ENCODE results near the gene FCN2.

Gene FCN2

DNA sequence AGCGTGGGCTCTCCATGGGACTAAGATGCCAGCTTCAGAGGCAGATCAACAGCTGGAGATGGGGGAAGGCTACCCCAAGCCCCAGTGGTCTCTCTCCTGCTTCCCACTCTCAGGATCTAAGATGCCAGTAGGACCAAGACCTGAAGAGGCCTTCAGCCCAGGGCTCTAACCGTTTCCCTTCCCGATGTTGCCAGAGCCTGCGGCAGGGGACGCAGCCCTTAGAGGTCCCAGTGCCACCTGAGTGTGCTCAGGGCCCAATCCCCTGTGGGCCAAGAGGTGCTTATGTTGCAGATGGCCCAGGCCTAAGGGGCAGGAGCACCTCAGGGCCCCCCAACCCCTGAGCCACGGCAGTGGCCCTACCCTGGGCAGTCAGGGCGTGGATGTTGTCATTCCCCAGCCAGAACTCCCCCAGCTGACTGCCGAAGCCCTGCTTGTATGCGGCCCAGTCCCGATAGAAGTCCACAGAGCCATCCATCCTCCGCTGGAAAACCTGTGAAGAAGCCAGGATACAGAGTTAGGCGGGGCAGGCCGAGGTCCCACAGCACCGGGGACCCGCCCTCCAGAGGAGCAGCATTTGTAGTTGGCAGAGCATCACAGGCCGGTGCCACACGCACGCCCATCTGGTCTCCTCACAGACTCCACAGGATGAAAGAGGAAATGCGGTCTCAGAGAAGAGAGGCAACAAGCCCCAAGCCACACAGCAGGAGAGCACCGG is 31.7 kb downstream of the FCN2 start:
- DNase-seq (ENCODE audit: low read depth), result no peak

DNA sequence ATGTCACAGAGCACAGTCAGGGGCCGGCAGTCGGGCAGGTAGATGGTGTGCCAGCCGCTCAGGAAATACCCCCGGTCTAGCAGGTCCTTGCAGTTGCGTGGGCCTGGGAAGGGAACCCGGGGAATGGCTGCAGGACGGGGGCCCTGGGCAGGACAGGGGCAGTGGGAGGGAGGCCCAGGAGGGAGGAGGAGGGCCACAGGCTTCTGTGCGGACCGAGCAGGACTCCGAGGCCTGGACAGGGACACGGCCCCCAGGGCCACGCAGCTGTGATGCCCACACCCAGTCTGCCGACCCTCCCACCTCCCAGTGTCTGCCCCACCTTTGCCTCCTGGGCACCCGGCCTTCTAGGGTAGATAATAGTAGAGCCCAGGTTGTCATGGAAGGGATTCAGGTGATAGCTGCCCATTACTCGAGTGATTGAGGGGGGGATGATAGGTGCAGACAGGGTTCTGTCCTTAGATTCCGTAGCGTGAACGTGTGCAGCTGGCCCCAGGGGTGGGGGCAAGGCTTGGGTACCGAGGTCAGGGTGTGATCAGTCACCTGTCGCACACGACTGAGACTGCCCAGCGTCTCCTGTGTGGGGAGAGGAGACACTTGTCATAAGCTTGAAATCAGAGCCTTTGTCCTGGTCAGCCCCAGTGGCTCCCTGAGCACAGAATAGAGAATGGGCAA is 32.6 kb downstream of the FCN2 start:
- DNase-seq (ENCODE audit: low read depth), result no peak

DNA sequence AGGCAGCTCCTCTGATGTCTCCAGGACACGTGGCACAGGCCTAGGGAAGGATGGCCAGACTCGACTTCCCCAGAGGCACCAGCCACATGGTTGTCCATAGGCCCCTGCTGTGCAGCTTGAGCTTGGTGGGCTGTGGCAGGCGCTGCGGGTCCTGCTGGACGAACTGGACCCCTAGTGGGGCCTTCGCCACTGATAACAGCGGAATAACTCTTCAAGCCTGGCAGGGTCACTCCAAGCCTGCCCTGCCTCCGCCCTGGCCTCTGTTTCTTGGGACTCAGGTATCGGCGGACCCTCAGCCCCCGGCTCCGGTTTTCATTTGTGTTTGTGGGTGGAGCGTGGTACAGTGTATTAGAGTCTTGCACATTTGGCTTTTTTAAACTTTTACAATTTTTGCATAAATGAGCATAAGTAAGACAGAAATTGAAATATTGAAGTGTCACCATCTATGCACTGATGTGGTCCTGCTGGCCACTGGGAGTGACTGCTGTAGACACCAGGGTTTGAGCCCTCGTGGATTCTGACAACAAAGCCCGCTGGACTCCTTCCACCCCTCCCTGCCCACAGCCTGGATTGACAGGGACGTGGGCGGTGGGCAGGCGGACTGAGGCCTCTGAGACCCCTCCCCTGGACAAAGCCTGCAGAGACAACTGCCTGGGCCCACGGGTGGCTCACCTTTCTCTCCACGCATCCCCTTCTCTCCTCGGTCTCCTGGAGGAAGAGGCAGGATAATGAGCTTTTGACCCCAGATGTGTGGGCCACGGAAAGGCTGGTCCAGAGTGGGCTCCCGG is 33.3 kb downstream of the FCN2 start:
- no peak for DNase-seq (ENCODE audit: low read depth)

DNA sequence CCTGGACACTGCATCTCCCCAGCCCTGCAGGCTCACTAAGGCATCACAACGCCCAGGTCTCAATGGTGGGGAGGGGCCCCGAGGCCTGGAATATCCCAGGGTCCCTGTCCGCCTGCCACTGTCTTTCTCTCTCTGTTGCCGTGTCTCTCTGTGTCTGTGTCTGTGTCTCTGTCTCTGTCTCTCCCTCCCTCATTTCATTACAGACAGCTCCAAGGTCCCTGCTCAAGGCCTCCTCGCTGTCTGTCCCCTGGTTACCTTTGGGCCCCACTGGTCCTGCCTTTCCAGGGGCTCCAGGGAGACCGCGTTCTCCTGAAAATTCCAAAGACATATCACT is 33.9 kb downstream of the FCN2 start:
- DNase-seq (ENCODE audit: low read depth), result no peak

DNA sequence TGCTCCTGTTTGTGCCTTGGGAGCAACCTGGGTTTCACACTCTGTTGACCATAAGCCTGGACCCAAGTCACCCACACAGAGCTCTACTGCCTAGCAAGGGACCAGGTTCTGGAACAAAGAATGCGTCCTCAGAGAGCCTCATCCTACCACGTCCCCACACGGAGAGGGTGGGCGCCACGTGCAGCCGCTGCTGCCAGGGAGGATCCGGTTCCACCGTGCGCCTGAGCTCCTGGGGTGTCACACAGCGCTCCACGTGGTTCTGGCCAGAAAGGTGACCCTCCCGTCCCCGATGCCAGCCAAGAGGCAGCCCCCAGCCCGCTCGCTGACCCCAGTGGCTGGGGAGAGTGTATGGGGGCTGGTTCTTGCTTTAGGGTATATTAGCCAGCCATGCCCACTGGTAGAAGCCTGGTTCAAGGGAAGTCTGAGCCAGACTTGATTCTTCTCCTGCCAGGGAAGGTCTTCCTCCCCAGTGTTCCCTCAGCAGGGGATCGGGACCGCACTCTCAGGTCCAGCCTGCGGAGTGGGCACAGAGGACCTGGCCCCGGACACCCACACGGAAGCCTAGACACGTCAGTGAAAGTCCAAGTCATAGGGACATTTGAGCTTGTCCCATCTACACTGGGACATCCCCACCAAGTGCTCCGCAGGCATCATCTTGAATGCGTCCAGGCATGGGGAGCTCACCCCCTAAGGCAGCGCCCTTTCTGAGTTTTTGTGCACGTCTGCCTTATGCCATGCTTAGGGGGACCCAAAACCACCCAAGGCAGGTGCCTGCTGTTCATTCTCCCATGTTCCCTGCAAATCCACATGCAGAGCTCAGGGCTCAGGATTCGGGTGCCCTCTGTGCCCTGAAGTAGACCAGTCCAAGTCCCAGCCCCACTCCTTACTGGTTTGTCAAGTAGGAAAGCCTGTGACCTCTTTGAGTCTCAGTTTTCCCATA is 34.7 kb downstream of the FCN2 start:
- no peak for DNase-seq (ENCODE audit: low read depth)

DNA sequence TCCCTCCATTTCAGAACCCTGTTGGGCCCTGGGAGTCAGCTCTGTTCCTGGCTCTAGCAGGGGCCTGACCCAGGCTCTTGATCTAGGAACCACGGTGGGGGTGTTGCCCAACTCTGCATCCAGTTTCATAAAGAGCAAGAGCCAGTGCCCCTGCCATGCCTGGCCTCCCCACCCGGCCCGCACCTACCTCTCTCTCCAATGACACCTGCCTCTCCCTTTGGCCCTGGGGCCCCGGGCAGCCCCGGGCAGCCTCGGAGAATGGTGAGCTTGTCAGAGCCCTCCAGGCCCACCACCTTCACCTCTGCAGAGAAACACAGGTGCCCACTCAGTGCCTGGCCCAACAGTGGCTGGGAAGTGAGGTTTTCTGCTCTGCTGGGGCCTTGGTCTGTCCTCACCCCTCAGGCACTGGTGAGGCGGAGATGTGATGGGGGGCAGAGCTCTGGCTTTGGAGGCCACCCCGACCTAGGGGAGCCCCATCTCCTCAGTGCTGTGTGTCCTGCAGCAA is 35.6 kb downstream of the FCN2 start:
- no peak for DNase-seq (ENCODE audit: low read depth)

DNA sequence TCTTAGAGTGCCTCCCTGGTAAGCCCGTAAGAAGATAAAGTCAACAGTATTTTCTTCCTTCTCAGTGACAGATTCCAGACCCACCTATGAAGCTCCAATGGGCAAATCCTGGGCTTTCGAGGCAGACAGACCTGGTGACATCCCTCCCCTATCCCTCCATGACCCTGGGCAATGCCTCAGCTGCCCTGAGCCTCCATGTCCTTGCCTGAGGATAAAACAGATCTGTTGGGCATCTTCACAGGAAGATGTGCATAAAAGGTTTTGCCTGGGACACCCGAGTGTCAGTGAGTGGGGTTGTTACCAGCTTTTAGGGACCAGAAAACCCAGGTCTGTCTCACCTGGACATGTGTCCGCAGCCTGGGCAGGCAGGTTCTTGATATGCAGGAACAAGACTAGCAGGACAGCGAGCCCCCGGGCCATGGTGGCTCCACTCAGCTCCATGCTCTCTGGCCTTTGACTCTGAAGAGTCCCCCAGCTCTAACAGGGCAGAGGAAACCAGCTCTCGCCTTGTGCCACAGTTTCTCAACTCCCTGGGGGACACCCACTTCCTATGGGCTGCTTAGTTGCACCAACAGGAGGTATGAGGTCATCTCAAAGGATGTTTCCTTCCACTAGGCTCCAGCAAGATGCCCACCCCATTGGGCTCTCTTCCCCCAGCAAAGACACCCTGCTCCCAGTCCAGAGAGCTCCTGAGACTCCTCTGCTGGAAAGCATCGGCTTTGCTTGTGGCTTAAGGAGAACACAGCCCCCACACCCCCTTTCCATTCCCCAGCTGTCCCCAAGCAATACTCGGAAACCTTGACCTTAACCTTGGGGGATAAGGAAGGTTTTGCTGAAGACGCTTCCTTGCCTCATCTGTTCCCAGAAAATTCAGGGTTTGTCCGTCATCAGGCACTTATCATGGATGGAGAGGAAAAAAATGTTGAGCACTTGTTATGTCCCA is 37.1 kb downstream of the FCN2 start, which contains the start of gene FCN1:
FCN1 (minus strand) TSS at position 482 of the 943 bp plus-strand sequence; CDS start at position 441, 41 bp downstream.
- DNase-seq (ENCODE audit: low read depth), result no peak

DNA sequence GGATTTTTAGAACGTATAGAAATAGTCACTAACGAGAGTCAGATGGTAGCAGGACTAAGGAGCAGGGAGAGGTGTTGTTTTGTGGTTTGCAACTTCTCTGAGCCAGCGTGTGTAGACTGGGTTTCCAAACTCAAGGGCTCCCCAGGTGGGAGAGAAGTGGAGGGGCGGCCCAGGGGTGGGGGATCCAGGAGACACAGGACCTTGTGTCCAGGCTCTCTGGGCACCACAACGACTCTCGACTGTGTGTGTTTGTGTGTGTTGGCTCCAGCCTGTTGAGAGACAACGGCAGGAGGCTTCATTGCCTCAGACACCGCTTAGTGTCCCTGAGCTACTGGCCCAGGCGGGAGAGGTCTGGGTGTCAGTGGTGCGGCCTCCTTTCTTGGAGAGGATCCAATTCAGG is 38.0 kb downstream of the FCN2 start:
- DNase-seq (ENCODE audit: low read depth), result no peak

DNA sequence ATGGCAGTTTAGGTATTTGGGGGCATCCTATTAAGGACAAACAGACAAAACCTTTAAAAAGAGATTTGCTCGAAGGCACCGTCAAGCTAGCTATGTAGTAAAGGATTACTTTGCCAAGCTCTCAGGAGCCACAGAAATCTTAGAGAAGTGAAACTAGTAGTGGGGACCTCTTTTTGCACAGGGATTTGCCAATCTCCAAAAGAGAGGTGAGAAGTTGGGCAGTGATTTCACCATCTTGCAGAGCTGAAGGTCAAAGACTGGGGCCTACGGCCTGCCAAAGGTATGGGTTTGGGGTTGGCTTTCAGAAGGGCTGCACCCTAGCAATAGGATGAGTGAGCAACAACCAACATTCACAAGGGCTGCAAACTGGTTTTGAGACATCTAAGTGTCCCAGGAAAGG is 38.7 kb downstream of the FCN2 start:
- no peak for DNase-seq (ENCODE audit: low read depth)

DNA sequence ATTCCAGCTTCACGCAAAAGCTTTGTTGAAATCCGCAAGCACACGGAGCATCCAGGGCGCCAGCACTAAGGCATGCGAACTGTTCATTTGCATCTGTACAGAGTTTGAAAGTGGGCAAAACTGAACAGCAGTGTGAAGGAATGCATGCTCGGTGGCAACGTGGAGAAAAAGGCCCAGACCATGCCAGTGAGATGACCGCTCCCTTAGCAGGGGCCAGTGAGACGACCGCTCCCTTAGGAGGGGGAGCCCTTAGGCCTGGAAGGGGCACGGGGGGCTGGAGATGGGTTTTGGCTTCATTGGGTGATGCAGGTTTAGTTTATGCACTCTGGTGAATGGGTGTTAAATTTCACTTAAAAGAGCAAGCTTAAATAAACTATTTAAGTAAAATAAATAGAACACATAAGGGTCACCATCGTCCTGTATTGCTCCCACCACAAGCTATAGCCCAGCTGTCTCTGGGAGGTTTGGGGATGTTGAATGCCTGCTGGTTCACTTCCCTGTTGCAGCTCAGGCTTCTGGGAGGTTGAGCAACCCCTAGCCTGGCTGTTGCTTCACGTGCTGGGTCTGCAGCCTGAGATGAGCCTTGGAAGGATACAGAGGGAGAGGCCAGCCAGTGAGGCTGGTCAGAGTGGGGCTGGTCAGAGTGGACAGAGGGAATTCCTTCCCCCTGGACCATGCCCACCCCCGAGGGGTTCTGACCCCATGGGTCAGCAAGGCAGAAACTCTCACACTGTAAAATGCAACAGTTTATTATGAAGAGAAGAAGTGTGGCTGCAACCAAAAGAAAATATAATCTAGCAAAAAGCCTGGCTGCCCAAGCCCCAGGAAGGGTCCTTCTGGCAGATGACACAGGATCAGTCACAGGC is 41.7 kb downstream of the FCN2 start:
- DNase-seq (ENCODE audit: low read depth), result no peak

DNA sequence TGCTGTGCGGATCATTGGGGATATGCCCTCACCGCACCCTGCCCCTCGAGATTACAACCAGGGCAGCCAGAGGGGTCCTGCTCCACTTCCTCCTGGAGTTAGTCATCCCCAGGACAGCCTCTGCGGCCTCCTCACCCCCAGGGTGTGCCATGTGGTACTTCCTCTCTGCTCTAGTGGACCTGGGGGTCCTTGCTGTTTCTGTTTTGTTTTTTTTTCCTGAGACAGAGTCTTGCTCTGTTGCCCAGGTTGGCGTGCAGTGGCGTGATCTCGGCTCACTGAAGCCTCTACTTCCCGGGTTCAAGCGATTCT is 42.3 kb downstream of the FCN2 start:
- DNase-seq (ENCODE audit: low read depth), result no peak

DNA sequence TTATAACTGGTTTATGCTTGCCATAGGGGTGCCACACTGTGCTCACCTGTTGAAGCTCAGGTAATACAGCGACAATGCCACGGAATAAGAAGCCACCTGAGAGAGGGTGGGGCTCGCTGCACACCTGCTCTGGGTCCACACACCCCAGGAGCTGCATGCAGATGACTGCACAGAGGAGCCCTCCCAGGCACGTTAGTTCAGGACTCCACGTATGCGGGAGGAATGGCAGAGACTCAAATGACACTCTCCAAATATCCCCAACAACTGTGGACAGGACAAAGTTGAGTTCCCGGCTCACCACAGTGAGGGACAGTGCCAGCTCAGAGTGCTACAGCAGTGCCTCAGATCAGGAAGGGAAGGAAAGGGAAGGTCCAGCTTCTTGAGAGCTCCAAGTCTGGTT is 42.9 kb downstream of the FCN2 start:
- DNase-seq (ENCODE audit: low read depth), result no peak

DNA sequence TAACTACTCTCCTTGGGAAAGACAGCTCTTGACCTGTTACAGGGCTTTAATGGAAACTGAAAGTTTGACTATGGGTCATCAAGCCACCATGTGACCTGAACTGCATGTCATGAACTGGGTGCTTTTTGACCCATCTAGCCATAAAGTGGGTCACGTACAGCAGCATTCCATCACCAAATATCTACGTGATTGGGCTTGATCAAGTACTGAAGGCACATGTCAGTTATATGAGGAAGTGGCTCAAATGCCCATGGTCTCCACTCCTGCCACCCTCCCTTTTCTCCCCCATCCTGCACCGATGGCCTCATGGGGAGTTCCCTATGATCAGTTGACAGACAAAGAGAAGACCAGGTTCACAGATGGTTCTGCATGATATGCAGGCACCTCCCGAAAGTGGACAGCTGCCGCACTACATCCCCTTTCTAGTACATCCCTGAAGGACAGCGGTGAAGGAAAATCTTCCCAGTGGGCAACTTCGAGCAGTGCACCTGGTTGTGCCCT is 44.5 kb downstream of the FCN2 start:
- DNase-seq (ENCODE audit: low read depth), result no peak

DNA sequence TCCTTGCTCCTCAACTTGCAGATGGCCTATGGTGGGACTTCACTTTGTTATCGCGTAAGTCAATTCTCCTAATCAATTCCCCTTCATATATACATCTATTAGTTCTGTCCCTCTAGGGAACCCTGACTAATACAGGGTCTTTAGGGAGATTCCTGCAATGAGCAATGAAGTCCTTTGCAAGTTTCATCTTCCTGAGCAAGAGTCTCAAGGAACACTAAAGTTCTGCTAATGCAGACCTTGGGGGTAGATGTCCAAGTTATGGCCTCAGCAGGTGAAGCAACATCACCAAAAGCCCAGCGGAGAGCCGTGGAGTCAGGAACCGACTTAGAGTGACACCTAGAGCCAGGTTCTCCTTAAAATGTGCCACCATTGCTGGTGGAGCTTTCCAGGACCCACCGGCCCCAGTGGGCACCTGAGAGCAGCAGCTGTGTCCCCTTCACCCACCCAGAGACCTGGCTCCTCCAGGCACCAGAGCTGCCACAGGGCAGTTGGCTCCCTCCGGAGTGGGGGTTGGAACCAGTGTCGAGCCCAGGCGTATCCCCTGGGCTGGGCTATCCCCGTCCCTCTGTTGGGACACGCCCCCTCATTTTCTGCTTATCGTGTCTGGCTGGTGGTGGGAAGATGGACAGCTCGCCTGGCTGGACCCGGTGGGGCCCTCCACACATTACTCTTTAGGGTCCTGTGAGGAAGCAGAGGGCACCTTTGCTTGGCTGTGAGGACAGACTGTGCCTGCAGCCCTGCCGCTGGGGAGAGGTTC is 48.0 kb downstream of the FCN2 start:
- no peak for DNase-seq (ENCODE audit: low read depth)

DNA sequence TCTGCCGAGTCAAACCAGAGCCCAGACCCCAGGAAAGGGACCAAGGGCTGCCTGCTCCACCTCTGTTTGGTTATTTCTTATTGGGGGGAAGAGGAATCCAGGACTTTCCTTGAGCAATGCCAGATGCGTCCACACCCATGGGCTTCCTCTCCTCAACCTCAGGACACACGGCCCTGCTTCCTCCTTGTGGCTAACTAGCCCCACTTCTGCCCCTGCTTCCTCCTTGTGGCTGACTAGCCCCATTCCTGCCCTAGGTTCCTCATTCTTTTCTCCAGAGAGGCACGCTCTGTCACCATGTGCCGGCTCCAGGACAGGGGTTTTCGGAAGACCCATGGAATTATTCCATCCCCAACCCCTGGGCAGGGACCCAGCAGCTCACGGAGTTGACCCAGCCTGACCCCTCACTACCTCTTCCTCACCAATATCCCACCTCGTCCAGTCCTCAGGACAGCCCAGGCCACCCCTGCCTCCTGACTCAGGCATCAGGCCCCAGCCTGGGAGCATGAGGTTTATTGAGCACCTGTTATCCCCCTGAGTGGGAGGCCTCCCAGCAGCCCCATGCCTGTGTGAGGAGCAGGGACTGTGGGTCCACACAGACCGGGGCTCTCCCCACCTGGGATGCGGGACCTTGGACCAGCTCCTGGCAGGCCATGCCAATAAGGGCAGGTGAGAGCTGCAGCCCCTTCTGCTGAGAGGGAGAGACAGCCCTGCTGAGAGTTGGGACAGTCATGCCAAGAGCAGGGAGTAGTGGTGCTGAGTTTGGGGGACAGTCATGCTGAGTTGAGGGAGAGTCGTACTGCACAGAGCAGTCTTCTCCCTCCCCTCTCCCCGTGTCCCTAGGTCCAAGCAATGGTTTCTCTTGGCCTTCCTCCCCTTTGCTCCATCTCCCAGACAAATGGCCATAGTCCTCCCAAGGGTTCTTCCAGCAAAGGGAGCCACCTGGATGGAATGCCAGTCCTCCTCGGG is 48.9 kb downstream of the FCN2 start:
- no peak for DNase-seq (ENCODE audit: low read depth)

DNA sequence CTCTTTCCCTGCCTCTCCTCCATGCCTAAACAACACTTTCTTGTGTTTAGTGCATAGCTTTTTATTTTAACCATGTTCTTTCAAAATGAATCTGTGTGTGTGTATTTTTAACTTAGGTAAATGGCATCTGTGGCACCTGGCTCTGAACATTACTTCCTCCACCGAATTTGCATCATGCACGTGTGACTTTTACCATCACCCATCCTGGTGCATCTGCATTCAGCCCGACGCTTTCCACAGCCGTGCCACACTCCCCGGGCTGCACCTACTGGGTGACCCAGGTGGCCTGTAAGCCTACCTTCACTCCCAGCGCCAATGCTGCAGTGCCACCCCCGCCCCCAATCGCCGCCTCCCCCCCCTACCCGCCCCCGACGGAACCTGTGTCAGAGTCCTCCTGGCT is 49.8 kb downstream of the FCN2 start:
- no peak for DNase-seq (ENCODE audit: low read depth)

DNA sequence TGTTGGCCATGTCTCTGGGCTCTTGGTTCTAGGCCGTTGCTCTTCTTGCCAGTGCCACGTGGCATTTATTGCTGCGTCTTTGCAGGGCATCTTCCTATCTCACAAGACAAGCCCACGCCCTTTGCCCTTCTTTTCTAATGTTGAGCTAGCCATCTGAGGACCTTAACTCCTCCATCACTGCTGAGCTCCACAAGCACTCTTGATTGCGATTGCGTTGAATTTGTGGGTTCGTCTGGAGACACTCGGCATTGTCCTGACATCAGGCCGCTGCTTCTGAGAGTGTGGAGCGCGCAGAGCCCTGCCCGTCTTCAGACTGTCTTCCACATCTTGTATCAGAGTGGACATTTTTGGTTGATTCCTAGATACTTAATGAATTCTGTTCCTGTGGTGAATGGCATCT is 51.6 kb downstream of the FCN2 start:
- no peak for DNase-seq (ENCODE audit: low read depth)

DNA sequence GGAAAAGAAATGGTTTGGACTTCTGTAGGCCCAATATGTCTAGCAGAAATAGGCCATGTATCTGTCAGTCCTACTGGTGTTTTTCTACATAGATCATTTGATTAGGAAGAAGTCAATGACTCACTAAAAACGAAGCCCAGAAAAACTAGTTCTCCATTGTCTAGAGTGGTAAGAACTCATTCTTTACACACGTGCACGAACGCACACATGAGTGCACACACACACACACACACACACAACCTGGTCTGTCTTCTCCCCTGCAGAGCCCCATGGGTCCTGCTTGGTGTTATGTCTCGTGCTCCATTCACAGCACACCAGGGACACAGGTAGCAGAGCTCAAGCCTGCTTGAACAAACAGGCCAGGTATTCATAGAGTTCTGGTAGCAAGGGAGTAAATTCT is 52.0 kb downstream of the FCN2 start:
- no peak for DNase-seq (ENCODE audit: low read depth)

Data from activated gamma-delta T cell treated with anti-CD3 and anti-CD28 coated beads, Interleukin-2, amount 50 U/mL, for 16 hours (primary cell).